ENCODE data around the gene OTOP3. TPM values are rescaled to one million over a fixed set of nuclear protein-coding genes. Genes with fewer than 3 reads are reported as not detected.
"Not testable (repeated sequence)": the region's sequence is repeated elsewhere in the genome, so short reads cannot be mapped to it uniquely, and the experiment has no call there.

The OTOP3 gene
- total RNA-seq, 1 donor from 2014 or later, result not detected

DNA sequence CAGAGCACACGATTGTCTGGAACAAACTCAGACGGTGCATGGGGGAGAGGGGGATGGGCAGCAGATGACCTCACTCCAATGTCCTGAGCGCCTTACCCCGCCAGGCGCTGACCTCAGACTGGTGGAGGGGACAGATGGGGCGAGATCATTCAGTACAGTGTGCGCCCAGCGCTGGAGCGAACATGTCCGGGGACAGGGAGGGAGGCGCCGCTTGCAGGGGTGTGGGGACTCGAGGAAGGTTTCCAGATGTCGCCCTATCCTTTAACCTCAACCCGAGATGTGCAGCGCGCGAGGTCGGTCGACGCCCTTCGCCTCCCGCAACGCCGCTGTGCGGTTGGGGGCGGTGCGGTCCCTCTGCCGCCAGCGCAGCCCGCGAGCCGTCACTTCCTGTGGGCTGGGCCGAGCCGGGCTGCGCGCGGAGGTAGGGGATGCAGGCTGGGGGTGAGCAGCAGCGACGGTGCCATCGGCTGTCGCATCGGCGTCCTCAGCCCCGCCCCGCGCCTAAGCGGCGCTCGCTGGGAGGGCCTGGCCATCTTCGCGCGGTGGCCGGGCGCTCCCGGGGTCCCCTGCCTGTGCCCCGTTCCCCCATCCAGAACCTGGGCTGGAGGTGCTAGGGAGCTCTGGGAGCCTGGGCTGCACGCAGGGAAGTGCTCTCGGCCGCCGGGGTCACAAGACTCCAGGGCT, 46.4 kb downstream of the OTOP3 start:
- intact Hi-C loops (cut with DNase I), result loop anchor here (10.0 kb wide), 1 partner anchor 537 kb away; no protein-coding TSS in a partner anchor
- peak; percentile 51 to 87 for DNase-seq (ENCODE audit: low spot score in 2 of 2)
- H3K9me3 ChIP-seq, result no peaks in the 10 kb centered on the region
- TF ChIP-seq, protein P1, sequence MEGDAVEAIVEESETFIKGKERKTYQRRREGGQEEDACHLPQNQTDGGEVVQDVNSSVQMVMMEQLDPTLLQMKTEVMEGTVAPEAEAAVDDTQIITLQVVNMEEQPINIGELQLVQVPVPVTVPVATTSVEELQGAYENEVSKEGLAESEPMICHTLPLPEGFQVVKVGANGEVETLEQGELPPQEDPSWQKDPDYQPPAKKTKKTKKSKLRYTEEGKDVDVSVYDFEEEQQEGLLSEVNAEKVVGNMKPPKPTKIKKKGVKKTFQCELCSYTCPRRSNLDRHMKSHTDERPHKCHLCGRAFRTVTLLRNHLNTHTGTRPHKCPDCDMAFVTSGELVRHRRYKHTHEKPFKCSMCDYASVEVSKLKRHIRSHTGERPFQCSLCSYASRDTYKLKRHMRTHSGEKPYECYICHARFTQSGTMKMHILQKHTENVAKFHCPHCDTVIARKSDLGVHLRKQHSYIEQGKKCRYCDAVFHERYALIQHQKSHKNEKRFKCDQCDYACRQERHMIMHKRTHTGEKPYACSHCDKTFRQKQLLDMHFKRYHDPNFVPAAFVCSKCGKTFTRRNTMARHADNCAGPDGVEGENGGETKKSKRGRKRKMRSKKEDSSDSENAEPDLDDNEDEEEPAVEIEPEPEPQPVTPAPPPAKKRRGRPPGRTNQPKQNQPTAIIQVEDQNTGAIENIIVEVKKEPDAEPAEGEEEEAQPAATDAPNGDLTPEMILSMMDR (IDR thresholded peaks at IDR 0.05), result peak in 1 of 3 experiments; percentile 38
- H3K27ac ChIP-seq, result peak overlapping the region; percentile 91 to 95
- H3K4me1 ChIP-seq, result peaks cover 6 to 17% of the 10 kb centered on the region in 2 donors
- no peaks in the 10 kb centered on the region for H3K36me3 ChIP-seq
- H3K4me3 ChIP-seq, result peak overlapping the region; percentile 67 to 68
- H3K27me3 ChIP-seq, result no peaks in the 10 kb centered on the region

GRCh38 chr17:74982663-74983313, 47.1 kb downstream of the OTOP3 start:
- H3K9me3 ChIP-seq; DNase-seq (ENCODE audit: low spot score in 2 of 2); H3K36me3 ChIP-seq; H3K27me3 ChIP-seq: not testable (repeated sequence)
- peaks cover 6 to 17% of the 10 kb centered on the region in 2 donors for H3K4me1 ChIP-seq
- intact Hi-C loops (cut with DNase I), result loop anchor here (10.0 kb wide), 1 partner anchor 538 kb away; no protein-coding TSS in a partner anchor
- peak overlapping the region; percentile 67 to 68 for H3K4me3 ChIP-seq
- H3K27ac ChIP-seq, result peak overlapping the region; percentile 91 to 95

DNA sequence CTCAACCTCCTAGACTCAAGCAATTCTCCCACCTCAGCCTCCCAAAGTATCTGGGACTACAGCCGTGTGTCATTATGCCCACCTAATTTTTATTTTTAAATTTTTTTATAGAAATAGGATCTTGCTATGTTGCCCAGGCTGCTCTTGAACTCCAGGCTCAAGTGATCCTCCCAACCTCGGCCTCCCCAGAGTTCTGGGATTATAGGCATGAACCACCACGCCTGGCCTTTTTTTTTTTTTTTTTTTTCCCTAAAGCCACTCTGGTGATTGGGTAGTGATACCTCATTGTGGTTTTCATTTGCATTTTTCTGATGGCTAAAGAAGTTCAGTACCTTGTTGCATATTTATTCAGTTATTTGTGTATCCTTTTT, 50.5 kb downstream of the OTOP3 start:
- intact Hi-C loops (cut with DNase I), result loop anchor here (10.0 kb wide), 1 partner anchor 541 kb away; no protein-coding TSS in a partner anchor
- H3K36me3 ChIP-seq, result no peaks in the 10 kb centered on the region
- DNase-seq (ENCODE audit: low spot score in 2 of 2), result no peak
- H3K9me3 ChIP-seq, result no peaks in the 10 kb centered on the region
- H3K4me3 ChIP-seq, result no peak overlapping the region
- H3K27me3 ChIP-seq, result no peaks in the 10 kb centered on the region
- TF ChIP-seq, protein P1 (IDR thresholded peaks at IDR 0.05), result no peak
- H3K27ac ChIP-seq, result no peak overlapping the region
- peaks cover 9 to 18% of the 10 kb centered on the region in 2 donors for H3K4me1 ChIP-seq

GRCh38 chr17:74987418-74987908, 51.8 kb downstream of the OTOP3 start, which contains the start of gene CDR2L:
TSS of gene CDR2L (plus strand) at chr17:74987632. CDS start at chr17:74988044, 412 bp downstream.
- H3K27me3 ChIP-seq, result no peaks in the 10 kb centered on the region
- TF ChIP-seq, protein P1 (IDR thresholded peaks at IDR 0.05), result no peak
- peak; percentile 90 to 99 for DNase-seq (ENCODE audit: low spot score in 2 of 2)
- intact Hi-C loops (cut with DNase I), result loop anchor here (1.0 to 10.0 kb wide), 2 partner anchors 59 to 543 kb away; partner anchors contain the start of gene ATP5PD
- H3K36me3 ChIP-seq, result no peaks in the 10 kb centered on the region
- H3K4me3 ChIP-seq, result peak within 1 kb of the TSS; percentile 82 to 95
- peaks cover 3 to 9% of the 10 kb centered on the region in 2 donors for H3K4me1 ChIP-seq
- no peaks in the 10 kb centered on the region for H3K9me3 ChIP-seq
- peak within 1 kb of the TSS; percentile 98 to 99 for H3K27ac ChIP-seq

DNA sequence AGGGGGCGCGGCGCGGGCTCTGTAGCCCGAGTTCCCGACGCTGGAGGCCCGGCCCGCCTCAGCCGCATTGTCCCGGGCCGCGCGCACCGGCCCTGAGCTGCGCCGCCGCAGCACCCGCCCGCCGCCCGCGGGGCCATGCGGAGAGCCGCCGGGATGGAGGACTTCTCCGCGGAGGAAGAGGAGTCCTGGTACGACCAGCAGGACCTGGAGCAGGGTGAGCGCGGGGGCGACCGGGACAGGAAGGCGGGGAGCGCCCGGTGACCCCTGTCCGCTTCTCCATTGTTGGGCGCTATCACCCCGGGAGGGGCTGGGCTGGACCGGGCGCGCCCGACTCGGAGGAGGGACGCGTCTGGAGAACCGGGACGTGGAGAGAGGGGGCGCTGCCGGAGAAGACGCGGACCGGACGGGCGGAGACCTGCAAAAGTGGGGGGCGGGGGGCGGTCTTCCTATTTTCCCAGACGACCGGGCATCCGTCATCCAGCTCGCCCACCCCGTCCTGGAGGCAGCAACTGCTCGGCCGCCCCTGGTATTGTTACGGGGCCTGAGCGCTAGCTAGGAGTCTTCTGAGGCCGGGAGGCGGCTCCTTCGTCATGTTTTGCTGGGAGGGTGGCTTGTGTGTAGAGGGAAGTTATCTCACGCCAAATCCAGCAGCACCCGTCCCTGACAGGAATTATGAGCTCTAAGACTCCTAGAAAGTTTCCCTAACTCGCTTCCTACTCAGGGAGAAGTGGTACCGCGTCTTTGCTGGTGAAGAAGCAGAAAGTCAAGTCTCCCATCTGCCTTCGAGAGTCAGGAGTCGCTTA, 52.4 kb downstream of the OTOP3 start:
- DNase-seq (ENCODE audit: low spot score in 2 of 2), result peak; percentile 59 to 94
- intact Hi-C loops (cut with DNase I), result loop anchor here (1.0 to 10.0 kb wide), 5 partner anchors 24 to 543 kb away; partner anchors contain the start of genes ATP5PD and MRPL58
- Histone ChIP-seq H3K9me3 (no peaks in the 10 kb centered on the region), H3K4me3 (peak overlapping the region; percentile 82 to 95), H3K27ac (peak overlapping the region; percentile 98 to 99), H3K27me3 (no peaks in the 10 kb centered on the region), H3K36me3 (no peaks in the 10 kb centered on the region), H3K4me1 (peaks cover 3 to 6% of the 10 kb centered on the region in 2 donors)
- TF ChIP-seq, protein P1 (IDR thresholded peaks at IDR 0.05), result peak; percentile 14 to 56 (median 42)
